Measurements from ENCODE around the gene ARHGEF4.

The ARHGEF4 gene

DNA sequence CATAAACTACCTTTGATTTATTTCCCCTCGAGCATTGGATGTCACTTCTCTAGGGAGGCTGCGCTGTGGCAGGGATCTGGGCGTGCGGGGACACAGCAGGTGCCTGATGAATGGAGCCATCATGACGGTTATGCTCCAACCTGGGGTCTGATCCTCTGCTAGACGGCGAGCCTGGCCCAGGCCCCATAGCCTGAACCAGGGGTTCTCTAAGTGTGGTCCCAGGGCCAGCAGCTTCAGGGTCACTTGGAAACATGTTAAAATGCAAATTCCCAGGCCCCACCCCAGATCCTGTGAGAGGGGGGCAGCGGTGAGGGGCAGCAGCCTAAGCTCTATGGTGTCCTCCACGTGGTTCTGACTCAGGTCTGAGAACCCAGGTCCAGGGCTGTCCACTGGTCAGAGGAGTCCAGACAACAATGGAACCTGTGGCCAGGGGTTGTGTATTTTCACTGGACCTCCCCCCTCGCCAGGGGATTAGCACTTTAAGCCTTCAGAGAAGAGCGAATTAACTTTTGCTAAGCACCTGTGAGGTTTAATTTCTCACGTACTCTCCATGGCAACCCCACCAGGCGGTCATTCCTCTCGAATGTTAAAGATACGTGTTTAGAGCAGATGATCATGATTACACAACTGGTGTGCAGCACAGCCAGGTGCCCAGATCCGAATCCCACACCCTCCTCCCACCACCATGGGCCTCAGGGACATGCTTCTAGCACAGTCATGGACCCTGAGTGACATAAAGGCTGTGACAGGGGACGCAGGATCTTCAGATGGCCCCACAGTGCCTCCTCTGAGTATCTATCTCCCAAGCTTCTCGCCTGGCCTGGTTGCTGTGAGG, 1.6 kb upstream of the ARHGEF4 start:
- no peak for FAIRE-seq
- DNase-seq (ENCODE audit: low spot score) = no peak

DNA sequence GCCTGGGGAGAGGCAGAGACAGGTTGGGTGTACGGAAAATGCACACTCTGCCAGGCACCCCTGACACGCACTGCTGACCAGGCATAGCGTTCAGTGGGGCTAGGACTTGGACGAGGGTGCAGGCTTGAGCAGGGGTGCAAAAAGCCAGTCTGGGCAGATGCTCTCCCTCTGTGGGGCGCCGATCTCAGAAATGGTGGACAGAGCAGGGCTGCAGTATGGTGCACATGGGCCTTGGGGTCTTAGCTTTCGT, 1.0 kb upstream of the ARHGEF4 start:
- no peak for DNase-seq (ENCODE audit: low spot score)
- FAIRE-seq = no peak

- FAIRE-seq = no peak
- DNase-seq (ENCODE audit: low spot score) = no peak
Measured at GRCh38 chr2:130837175-130837810, 579 bp downstream of the ARHGEF4 start.

DNA sequence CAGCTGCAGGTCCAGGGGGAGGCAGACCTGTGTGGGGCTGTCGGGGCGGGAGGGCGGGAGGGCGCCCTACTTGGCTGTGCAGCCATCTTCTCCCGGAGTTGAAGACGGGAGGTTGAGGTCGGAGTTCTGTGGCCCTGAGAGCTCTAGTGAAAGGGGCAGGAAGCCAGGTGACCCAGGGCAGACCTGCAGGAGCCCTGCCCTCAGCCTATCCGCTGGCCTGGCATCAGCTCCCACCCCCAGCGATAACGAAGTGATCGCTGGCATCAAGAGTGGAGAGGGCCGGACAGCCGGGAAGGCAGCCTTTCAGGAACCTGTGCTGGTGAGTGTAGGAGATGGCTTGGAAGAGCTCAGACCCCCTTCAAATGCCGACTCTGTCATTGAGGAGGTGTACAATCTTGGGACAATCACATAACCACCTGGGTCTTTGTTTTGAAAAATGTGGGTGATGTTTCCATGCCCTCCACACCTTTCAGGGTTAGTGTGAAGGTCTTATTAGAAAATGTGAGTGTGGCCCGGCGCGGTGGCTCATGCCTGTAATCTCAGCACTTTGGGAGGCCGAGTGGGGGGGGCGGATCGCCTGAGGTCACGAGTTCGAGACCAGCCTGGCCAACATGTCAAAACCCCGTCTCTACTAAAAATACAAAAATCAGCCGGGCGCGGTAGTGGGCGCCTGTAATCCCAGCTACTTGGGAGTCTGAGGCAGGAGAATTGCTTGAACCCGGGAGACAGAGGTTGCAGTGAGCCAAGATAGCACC, 1.3 kb downstream of the ARHGEF4 start:
- no peak for DNase-seq (ENCODE audit: low spot score)
- no peak for FAIRE-seq

DNA sequence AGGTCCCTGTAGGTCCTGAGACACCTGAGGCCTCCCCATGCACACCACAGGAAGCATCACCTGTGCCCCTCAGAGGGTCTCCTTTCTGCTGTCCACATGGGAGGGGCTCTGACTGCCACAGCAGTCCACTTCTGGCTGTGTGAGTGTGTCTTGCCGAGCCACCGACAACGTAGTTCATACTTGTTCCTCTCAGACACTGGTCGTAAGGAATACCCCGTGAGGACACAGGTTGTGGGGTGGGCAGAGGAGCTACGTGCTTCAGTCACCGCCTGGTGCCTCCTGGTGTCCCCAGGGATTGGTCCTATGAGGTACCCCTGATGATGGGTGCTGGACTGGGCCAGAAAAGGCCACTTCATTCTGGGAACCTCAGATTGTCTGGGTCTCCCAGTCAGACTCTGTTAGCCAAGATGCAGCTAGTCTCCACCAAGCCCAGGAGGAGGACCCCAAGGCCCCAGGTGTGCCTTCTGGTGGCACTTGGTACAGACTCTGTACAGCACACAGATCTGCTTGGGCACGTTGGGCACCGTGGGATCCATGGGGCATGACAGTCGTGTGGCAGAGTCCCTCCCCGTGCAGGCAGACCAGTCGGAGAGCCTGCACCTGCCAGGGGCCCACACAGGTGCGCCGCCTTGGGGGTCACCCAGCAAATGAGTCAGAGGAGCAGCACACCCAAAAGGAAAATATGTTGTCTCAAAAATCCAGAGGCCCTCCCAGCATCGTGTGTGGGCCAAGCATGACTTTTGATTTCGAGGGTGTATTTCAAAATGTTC, 2.5 kb downstream of the ARHGEF4 start:
- DNase-seq (ENCODE audit: low spot score) = no peak
- FAIRE-seq = no peak

DNA sequence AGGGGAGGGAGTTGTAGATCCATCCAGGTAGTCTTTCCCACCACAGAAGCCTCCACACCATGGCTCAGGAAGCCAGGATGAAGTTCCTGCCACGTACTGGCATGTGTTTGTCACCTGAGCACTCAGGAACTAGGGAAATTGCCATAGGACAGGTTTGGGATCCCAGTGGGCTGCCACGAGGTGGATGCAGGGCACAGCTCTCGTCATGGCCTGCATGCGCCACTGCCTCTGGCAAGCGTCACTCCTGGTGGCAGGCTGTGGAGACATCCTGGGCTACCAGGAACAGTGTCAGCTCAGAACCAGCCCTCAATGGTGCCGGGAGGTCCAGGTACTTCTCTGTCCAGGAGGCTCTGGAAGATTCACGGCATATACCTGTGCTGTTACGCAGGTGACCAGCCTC, 3.8 kb downstream of the ARHGEF4 start:
- no peak for FAIRE-seq
- no peak for DNase-seq (ENCODE audit: low spot score)

DNA sequence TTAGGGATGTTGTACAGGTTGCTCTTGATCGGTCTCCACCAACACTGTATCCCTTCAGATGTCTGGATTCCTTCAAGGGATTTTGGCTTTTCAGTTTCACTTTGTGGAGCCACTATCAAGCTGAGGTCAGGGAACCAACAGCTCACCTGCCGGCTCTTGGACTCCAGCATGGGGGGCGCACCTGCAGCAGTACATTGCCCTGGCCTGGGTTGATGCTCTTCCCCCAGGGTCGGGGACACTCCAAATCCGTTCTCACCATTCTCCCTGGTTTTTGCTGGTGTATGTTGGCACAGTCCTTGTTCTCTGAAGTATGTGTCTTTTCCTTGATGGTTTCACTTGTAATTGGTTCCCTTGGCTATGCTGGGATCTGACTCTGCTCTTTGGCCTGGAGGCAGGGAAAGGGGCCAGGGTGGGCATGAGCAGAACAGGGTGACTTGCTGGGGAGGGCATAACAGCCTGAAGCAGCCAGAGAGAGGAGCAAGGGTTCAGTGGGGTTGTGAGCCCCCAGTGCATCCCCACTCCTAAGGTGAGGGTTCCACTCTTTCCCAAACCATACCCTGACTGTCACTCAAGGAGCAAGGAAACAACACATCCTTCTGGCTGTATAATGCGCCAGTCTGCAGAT, 5.1 kb downstream of the ARHGEF4 start:
- no peak for DNase-seq (ENCODE audit: low spot score)
- FAIRE-seq = no peak

DNA sequence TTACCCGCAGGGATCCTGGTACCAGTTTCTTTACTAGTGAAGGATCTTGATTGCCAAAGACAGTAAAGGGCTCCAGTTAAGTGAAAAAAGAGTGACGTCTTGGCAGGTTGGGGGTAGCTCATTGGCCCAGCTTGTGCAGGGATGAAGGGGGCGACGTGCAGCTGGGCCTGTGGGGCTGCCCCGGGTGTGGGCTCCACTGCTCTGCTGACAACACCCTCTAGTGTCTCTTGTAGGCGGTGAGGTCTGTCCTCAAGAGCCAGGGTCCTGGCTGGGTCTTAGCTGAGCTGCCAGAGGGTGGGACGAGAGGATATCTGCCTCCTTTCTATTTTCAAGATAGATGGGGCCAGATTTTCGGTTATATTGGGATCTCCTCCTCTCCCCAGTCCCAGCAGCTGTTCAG, 6.1 kb downstream of the ARHGEF4 start:
- DNase-seq (ENCODE audit: low spot score) (no peak), FAIRE-seq (no peak)

- DNase-seq (ENCODE audit: low spot score) (no peak), FAIRE-seq (no peak)
Measured at GRCh38 chr2:130843321-130843985, 6.7 kb downstream of the ARHGEF4 start.

DNA sequence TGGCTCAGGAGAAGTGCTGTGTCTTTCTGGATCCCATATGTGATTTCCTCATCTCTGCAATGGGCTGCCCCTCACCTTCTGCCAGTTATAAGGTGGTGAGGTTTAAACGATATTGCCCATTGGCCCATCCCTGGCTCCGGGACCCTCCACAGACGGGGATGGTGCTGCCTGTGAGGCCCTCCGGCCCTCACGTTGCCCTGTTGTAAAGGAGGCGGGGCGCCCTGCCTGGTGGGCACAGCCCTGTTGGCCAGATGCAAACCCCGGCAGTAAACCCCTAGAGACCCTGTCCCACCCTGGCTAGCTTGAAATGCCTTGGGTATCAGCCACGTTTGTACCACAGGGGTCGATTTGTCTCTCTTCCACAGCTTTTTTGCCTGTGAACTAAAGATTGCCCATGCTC, 7.4 kb downstream of the ARHGEF4 start:
- no peak for DNase-seq (ENCODE audit: low spot score)
- FAIRE-seq = no peak

- peak; percentile 50 for FAIRE-seq
Measured at GRCh38 chr2:130845505-130846085, 8.9 kb downstream of the ARHGEF4 start.

DNA sequence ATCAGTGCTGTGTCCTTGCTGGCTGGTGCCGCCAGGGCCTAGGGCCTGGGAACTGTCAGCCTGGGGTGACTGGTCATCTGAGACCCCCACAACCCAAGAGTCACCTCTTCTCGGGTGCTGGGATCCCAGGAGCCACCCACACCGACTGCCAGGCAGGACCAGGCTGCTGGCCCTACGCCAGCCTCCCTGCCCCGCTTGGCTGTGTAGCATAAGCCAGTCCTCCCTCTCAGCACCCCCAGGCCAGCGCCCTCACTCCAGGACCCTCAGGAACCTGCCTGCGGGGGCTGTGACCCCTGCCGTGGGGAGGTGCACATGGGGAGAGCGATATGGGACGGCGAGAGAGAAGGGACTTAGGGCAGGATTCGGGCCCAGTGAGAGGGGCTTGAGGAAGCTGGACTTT, 9.5 kb downstream of the ARHGEF4 start:
- DNase-seq (ENCODE audit: low spot score) (no peak), FAIRE-seq (no peak)

More at GRCh38 chr2:130845505-130846085, 8.9 kb downstream of the ARHGEF4 start:
- no peak for DNase-seq (ENCODE audit: low spot score)

DNA sequence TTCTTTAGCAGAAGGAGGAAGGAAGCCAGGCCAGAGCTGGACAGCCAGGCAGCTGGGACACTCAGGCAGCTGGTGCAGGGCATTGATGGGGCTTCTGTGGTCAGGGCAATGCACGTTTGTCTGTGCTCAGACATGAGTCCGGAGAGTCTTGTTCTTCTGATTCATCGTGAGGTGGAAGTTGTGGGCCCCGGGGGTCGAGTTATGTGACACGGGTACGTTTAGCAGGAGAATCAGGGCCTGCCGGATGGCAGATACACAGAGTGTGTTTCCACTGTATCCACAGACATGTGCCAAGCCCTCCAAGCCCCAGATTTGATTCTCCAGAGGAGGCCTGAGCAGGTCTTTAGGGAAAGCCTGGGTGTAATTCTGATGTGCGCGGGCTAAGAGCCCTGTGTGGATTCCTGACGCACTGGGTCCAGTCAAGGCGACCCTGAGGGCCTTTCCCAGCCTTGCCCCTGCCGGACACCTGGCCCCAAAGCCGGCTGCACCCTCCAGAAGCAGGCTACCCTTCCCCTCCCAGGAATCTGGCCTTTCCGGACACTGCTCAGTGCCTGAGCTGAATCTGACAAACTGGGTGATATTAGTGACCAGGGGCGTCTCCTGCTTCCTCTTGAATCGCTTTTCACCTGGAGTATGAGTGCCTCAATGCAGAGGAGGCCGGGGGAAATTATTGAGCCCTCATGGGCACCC, 10.1 kb downstream of the ARHGEF4 start:
- DNase-seq (ENCODE audit: low spot score) (no peak), FAIRE-seq (no peak)

- FAIRE-seq (no peak), DNase-seq (ENCODE audit: low spot score) (no peak)
Measured at GRCh38 chr2:130847776-130848525, 11.2 kb downstream of the ARHGEF4 start.

DNA sequence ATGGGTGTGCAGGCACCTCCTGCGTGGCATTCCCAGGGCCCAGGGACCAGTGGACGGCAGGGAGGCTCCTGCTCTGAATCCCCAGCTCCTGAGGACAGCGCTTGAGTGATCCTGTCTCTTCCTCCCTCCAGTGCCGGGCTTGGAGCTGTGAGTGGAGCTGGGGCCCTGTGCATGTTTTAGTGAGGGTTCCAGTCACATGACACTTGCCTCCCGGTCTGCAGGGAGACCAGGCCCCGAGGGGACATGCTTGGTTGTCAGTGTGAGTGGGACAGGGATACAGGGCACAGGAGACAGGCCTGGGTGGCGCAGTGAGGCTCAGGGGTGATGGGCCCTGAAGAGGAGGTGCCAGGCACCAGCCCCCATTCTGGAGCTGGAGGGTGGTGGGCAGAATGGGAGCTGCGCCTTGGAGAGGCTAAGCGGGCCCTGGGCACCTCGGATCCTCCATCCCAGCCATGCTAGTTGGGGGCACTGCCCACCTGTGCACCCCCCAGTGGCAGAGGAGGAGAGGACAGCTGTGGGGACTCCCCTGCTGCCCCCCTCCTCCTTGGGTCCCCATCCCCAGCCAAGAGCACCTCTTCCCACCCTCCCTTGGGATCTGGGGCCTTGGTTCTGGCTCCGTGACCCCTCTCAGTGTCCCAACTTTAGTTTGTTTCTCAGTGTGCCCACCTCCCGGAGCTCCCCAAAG, 12.0 kb downstream of the ARHGEF4 start:
- no peak for FAIRE-seq
- no peak for DNase-seq (ENCODE audit: low spot score)

GRCh38 chr2:130849896-130850787, 13.4 kb downstream of the ARHGEF4 start:
- FAIRE-seq (no peak), DNase-seq (ENCODE audit: low spot score) (no peak)

DNA sequence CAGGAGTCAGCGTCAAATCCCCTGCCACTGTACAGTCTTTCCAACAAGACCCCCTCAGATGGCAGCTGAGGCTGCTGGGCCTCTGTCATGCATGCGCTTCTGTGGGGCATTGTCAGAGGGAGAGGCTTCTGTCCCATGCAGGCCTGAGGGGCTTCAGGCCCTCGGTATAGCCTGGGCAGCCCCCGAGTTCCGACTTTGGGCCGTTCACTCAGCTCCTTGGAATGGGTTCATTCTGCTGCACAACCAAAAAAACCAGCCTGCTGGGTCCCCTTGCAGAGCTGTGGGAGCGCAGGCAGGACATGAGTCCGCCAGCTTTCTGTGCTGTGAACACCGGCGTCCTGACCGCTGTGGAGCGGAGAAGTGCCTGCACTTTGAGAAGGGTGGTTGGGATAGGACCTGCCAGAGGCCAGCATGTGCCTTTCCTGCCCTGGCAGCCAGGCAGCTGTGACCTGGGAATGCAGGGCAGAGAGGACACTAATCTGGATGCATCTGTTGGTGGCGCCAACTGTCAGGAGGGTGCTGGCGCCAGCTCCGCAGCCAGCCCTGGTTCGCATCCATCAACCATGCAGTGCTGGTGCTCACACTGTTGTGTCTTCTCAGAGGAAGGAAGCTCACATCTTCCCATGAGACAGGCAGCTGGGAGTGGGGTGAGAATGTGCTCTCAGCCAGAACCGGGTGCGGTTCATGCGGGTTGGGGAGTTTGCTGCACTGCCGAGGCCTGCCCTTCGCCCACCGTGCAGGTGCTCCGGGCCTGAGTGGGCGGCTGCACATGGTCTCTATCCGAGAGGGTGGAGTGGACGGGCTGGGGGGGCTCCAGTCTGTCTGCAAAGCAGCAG, 14.3 kb downstream of the ARHGEF4 start:
- DNase-seq (ENCODE audit: low spot score) (no peak), FAIRE-seq (peak; percentile 9)

Data from urothelium cell line (cell line).